SH-SY5Y (cell line): Measurements from ENCODE around the gene TECPR1.

Experiments used
- GATA2 ChIP-seq: IDR thresholded peaks from 2 replicates; pipeline ENCODE4 v1.6.1; 2011; ENCODE audit warnings: mild to moderate bottlenecking, low read depth, low read length
- GATA3 ChIP-seq: IDR thresholded peaks from 2 replicates; pipeline ENCODE4 v1.6.1; 2011; ENCODE audit warnings: low read depth, mild to moderate bottlenecking, low read length, moderate library complexity

- TF ChIP-seq GATA3 (no peak), GATA2 (no peak)
Observed at GRCh38 chr7:98178762-98179490, 73.1 kb downstream of the TECPR1 start.
